ENCODE results near the gene PDE6D.

Gene PDE6D

DNA sequence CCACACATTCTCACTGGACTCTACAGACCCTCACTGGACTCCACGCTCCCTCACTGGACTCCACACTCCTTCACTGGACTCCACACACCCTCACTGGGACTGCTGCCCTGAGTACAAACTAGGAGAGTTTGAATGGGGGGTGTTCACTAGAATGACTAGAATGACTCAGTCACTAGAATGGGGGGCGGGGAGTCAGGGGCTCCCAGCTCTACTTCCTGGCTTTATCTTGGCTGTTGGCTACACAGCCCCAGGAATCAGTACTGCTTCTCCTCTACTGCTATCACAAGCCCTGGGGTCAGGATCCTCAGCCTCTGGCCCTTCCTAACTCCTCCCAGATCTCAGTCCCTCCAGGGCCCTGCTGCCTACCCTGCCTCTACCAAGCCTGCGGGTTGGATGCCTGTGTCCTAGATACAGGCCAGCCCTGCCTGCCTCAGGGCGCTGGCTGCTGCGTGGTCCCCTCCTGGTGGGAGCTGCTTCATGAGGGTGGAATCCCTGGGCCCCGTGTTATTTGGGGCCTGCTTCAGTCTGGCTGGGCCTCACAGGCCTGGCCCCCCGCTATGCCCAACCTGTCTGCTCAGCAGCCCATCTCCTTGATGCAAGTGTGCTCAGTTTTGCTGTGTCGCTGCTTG, 65.0 kb downstream of the PDE6D start:
- H3K4me1 ChIP-seq (ENCODE audit: insufficient read depth, low read length): peaks cover 29% of the 10 kb centered on the region
- no peaks in the 10 kb centered on the region for H3K9me3 ChIP-seq (ENCODE audit: insufficient read depth, low read length, severe bottlenecking)
- H3K4me3 ChIP-seq (ENCODE audit: low read depth in 1 of 2, low read length in 2 of 2): no peak overlapping the region
- no peak for TF ChIP-seq EZH2 (IDR thresholded peaks at IDR 0.05; ENCODE audit: borderline replicate concordance, low read depth, low read length, severe bottlenecking)
- TF ChIP-seq, protein P1, sequence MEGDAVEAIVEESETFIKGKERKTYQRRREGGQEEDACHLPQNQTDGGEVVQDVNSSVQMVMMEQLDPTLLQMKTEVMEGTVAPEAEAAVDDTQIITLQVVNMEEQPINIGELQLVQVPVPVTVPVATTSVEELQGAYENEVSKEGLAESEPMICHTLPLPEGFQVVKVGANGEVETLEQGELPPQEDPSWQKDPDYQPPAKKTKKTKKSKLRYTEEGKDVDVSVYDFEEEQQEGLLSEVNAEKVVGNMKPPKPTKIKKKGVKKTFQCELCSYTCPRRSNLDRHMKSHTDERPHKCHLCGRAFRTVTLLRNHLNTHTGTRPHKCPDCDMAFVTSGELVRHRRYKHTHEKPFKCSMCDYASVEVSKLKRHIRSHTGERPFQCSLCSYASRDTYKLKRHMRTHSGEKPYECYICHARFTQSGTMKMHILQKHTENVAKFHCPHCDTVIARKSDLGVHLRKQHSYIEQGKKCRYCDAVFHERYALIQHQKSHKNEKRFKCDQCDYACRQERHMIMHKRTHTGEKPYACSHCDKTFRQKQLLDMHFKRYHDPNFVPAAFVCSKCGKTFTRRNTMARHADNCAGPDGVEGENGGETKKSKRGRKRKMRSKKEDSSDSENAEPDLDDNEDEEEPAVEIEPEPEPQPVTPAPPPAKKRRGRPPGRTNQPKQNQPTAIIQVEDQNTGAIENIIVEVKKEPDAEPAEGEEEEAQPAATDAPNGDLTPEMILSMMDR (IDR thresholded peaks at IDR 0.05; ENCODE audit: borderline replicate concordance, extremely low read depth, low read length, poor library complexity, severe bottlenecking): no peak
- ATAC-seq (ENCODE audit: insufficient read depth, low read depth) (no peak), DNase-seq (peak; percentile 32)
- no peaks in the 10 kb centered on the region for H3K27me3 ChIP-seq (ENCODE audit: insufficient read depth, low read length, poor library complexity)
- no peak overlapping the region for H3K4me2 ChIP-seq (ENCODE audit: insufficient read depth, low read length)
- H2AFZ ChIP-seq (ENCODE audit: low read depth, low read length): no peak overlapping the region
- peaks cover 39% of the 10 kb centered on the region for H4K20me1 ChIP-seq (ENCODE audit: insufficient read depth, low read length)
- H3K79me2 ChIP-seq (ENCODE audit: insufficient read depth, low read length): peaks cover 37% of the 10 kb centered on the region
- peaks cover 41% of the 10 kb centered on the region for H3K36me3 ChIP-seq (ENCODE audit: insufficient read depth, low read length)
- peak overlapping the region; percentile 23 for H3K27ac ChIP-seq (ENCODE audit: low read length)
- no peak overlapping the region for H3K9ac ChIP-seq (ENCODE audit: low read depth, low read length)

DNA sequence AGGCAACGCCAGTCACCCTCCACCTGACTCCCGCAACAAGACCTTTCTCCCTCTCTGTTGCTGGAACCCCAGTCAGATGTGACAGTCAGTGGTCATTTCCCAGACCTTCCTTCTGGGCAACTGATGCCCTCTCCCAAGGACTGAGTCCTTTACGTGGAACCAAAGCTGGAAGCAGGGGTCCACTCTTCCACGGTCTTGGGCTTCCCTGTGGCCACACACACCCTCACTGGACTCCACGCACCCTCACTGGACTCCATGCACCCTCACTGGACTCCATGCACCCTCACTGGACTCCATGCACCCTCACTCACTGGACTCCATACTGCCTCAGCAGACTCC, 65.6 kb downstream of the PDE6D start:
- H3K27me3 ChIP-seq (ENCODE audit: insufficient read depth, low read length, poor library complexity): no peaks in the 10 kb centered on the region
- ATAC-seq (ENCODE audit: insufficient read depth, low read depth) (no peak), DNase-seq (no peak)
- H3K27ac ChIP-seq (ENCODE audit: low read length): no peak overlapping the region
- H3K4me1 ChIP-seq (ENCODE audit: insufficient read depth, low read length): peaks cover 30% of the 10 kb centered on the region
- H3K36me3 ChIP-seq (ENCODE audit: insufficient read depth, low read length): peaks cover 48% of the 10 kb centered on the region
- no peak overlapping the region for H3K9ac ChIP-seq (ENCODE audit: low read depth, low read length)
- TF ChIP-seq, protein P1 (IDR thresholded peaks at IDR 0.05; ENCODE audit: borderline replicate concordance, extremely low read depth, low read length, poor library complexity, severe bottlenecking): no peak
- no peak for TF ChIP-seq EZH2 (IDR thresholded peaks at IDR 0.05; ENCODE audit: borderline replicate concordance, low read depth, low read length, severe bottlenecking)
- H3K9me3 ChIP-seq (ENCODE audit: insufficient read depth, low read length, severe bottlenecking): no peaks in the 10 kb centered on the region
- peaks cover 44% of the 10 kb centered on the region for H3K79me2 ChIP-seq (ENCODE audit: insufficient read depth, low read length)
- no peak overlapping the region for H3K4me2 ChIP-seq (ENCODE audit: insufficient read depth, low read length)
- H2AFZ ChIP-seq (ENCODE audit: low read depth, low read length): no peak overlapping the region
- peaks cover 45% of the 10 kb centered on the region for H4K20me1 ChIP-seq (ENCODE audit: insufficient read depth, low read length)
- no peak overlapping the region for H3K4me3 ChIP-seq (ENCODE audit: low read depth in 1 of 2, low read length in 2 of 2)

DNA sequence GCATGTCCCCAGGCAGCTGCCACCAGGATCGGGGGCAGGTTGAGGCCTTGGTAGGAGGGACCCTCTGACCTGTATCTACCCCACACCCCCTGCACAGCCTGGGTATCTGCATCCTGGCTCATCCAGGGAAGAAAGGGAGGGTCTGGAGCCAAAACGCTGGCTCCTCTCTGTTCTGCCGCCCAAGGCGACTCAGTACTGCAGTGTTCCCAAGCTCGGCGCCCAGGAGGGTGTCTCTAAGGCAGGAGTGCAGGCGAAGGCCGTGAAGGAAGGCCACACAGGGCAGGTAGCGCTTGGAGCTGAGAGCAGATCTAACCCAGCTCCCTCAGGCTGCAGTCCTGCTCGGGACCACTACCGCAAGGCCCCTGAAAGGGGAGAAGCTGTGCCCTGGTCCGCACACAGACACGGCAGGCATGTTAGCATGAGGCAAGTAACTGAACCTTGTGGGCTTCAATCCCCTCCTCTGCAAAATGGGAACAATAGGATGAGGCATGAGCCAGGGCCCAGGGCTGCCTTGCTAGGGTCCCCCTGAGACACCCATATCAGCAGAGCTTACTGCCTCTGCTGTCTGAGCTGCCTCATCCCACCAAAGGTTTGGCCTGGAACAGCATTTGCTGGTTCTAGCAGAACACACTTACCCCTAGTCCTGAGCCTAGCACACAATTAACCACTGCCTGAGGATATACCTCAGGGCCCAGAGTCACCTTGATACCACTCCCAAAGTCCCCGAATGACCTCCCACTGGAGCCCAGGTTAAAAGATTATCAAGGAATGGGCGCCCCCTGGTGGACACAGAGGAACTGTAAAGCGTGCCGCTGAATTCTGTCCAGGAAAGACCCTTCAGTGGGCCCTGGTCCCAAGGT, 66.2 kb downstream of the PDE6D start:
- ATAC-seq (ENCODE audit: insufficient read depth, low read depth): peak; percentile 49
- peaks cover 54% of the 10 kb centered on the region for H3K36me3 ChIP-seq (ENCODE audit: insufficient read depth, low read length)
- H3K9me3 ChIP-seq (ENCODE audit: insufficient read depth, low read length, severe bottlenecking): no peaks in the 10 kb centered on the region
- no peaks in the 10 kb centered on the region for H3K27me3 ChIP-seq (ENCODE audit: insufficient read depth, low read length, poor library complexity)
- peak overlapping the region; percentile 55 for H3K27ac ChIP-seq (ENCODE audit: low read length)
- no peak overlapping the region for H2AFZ ChIP-seq (ENCODE audit: low read depth, low read length)
- H3K9ac ChIP-seq (ENCODE audit: low read depth, low read length): peak overlapping the region; percentile 11; the same call in 1 of the 2 replicates
- H3K79me2 ChIP-seq (ENCODE audit: insufficient read depth, low read length): peaks cover 50% of the 10 kb centered on the region
- H4K20me1 ChIP-seq (ENCODE audit: insufficient read depth, low read length): peaks cover 51% of the 10 kb centered on the region
- TF ChIP-seq, protein P1 (IDR thresholded peaks at IDR 0.05; ENCODE audit: borderline replicate concordance, extremely low read depth, low read length, poor library complexity, severe bottlenecking): peak; percentile 88
- no peak for TF ChIP-seq EZH2 (IDR thresholded peaks at IDR 0.05; ENCODE audit: borderline replicate concordance, low read depth, low read length, severe bottlenecking)
- peak; percentile 82 for DNase-seq
- H3K4me1 ChIP-seq (ENCODE audit: insufficient read depth, low read length): peaks cover 30% of the 10 kb centered on the region
- H3K4me3 ChIP-seq (ENCODE audit: low read depth in 1 of 2, low read length in 2 of 2): no peak overlapping the region
- H3K4me2 ChIP-seq (ENCODE audit: insufficient read depth, low read length): no peak overlapping the region
